ENCODE data around the gene HPSE2.

HPSE2 gene

GRCh38 chr10:98924526-98924925, 311.1 kb downstream of the HPSE2 start:
- H3K4me3 ChIP-seq (ENCODE audit: low read depth, low read length) = no peak overlapping the region
- DNase-seq (ENCODE audit: low read depth) = no peak
- TF ChIP-seq, protein P1, sequence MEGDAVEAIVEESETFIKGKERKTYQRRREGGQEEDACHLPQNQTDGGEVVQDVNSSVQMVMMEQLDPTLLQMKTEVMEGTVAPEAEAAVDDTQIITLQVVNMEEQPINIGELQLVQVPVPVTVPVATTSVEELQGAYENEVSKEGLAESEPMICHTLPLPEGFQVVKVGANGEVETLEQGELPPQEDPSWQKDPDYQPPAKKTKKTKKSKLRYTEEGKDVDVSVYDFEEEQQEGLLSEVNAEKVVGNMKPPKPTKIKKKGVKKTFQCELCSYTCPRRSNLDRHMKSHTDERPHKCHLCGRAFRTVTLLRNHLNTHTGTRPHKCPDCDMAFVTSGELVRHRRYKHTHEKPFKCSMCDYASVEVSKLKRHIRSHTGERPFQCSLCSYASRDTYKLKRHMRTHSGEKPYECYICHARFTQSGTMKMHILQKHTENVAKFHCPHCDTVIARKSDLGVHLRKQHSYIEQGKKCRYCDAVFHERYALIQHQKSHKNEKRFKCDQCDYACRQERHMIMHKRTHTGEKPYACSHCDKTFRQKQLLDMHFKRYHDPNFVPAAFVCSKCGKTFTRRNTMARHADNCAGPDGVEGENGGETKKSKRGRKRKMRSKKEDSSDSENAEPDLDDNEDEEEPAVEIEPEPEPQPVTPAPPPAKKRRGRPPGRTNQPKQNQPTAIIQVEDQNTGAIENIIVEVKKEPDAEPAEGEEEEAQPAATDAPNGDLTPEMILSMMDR (conservative IDR thresholded peaks at IDR 0.05; ENCODE audit: low read depth, low read length) = no peak

DNA sequence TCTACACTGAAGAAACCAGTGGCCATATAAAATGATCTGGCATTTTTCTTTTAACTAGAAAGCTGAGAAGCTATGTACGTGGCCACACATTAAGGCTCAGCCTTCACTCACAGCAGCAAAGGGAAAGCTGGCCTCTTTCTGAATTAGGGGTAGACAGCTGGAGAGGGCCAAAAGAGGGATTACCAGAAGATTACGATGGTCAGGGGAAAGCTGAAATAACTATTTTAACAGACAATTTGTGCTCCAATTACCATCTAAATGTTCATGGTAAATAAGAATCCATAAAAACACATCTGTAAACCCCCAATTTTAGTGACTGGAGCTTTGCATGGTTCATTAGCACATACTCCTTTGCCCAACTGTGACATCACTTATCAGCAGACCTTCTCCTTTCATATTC, 314.3 kb downstream of the HPSE2 start:
- H3K4me3 ChIP-seq (ENCODE audit: low read depth, low read length) = no peak overlapping the region
- TF ChIP-seq, protein P1 (conservative IDR thresholded peaks at IDR 0.05; ENCODE audit: low read depth, low read length) = no peak
- DNase-seq (ENCODE audit: low read depth) = no peak

- no peak for DNase-seq (ENCODE audit: low read depth)
- TF ChIP-seq, protein P1 (conservative IDR thresholded peaks at IDR 0.05; ENCODE audit: low read depth, low read length) = no peak
- no peak overlapping the region for H3K4me3 ChIP-seq (ENCODE audit: low read depth, low read length)
Measured at GRCh38 chr10:98920807-98921206, 314.8 kb downstream of the HPSE2 start.

- DNase-seq (ENCODE audit: low read depth) = no peak
- TF ChIP-seq, protein P1 (conservative IDR thresholded peaks at IDR 0.05; ENCODE audit: low read depth, low read length) = no peak
- no peak overlapping the region for H3K4me3 ChIP-seq (ENCODE audit: low read depth, low read length)
Measured at GRCh38 chr10:98920360-98920759, 315.3 kb downstream of the HPSE2 start.

GRCh38 chr10:98919899-98920298, 315.8 kb downstream of the HPSE2 start:
- TF ChIP-seq, protein P1 (conservative IDR thresholded peaks at IDR 0.05; ENCODE audit: low read depth, low read length) = no peak
- no peak for DNase-seq (ENCODE audit: low read depth)
- no peak overlapping the region for H3K4me3 ChIP-seq (ENCODE audit: low read depth, low read length)

GRCh38 chr10:98917828-98918227, 317.8 kb downstream of the HPSE2 start:
- H3K4me3 ChIP-seq (ENCODE audit: low read depth, low read length) = no peak overlapping the region
- TF ChIP-seq, protein P1 (conservative IDR thresholded peaks at IDR 0.05; ENCODE audit: low read depth, low read length) = no peak
- DNase-seq (ENCODE audit: low read depth) = no peak

- no peak overlapping the region for H3K4me3 ChIP-seq (ENCODE audit: low read depth, low read length)
- TF ChIP-seq, protein P1 (conservative IDR thresholded peaks at IDR 0.05; ENCODE audit: low read depth, low read length) = no peak
- DNase-seq (ENCODE audit: low read depth) = peak; percentile 2
Measured at GRCh38 chr10:98916526-98917125, 319.0 kb downstream of the HPSE2 start.
